ES-I3 (cell line): ENCODE data around the gene STAC2.
"Not testable (repeated sequence)": the region's sequence is repeated elsewhere in the genome, so short reads cannot be mapped to it uniquely, and the experiment has no call there.

Source experiments
- H3K36me3 ChIP-seq: 2 replicates; pipeline ENCODE4 v1.6.1; 2013; ENCODE audit warnings: mild to moderate bottlenecking, low read length, control low read depth, moderate library complexity; ENCODE audit not compliant: insufficient read depth
- H3K4me1 ChIP-seq: 2 replicates; pipeline ENCODE4 v1.6.1; 2013; ENCODE audit warnings: mild to moderate bottlenecking, control low read depth, low read length; ENCODE audit not compliant: insufficient read depth
- H3K9ac ChIP-seq: 2 replicates; pipeline ENCODE4 v1.6.1; 2013; ENCODE audit warnings: low read depth, mild to moderate bottlenecking, low read length, moderate library complexity
- H3K9me3 ChIP-seq: 2 replicates; pipeline ENCODE4 v1.6.1; 2013; ENCODE audit warnings: mild to moderate bottlenecking, low read length, moderate library complexity; ENCODE audit not compliant: control insufficient read depth, insufficient read depth

Gene STAC2

GRCh38 chr17:39174920-39175694, 50.6 kb downstream of the STAC2 start:
- no peaks in the 10 kb centered on the region for H3K9me3 ChIP-seq
- H3K4me1 ChIP-seq: peaks cover 20% of the 10 kb centered on the region
- H3K9ac ChIP-seq: peak overlapping the region; percentile 46; the same call in 1 of the 2 replicates
- no peaks in the 10 kb centered on the region for H3K36me3 ChIP-seq

- H3K9me3 ChIP-seq: no peaks in the 10 kb centered on the region
- peaks cover 20% of the 10 kb centered on the region for H3K4me1 ChIP-seq
- no peak overlapping the region for H3K9ac ChIP-seq
- H3K36me3 ChIP-seq: no peaks in the 10 kb centered on the region
Measured at GRCh38 chr17:39173526-39174274, 52.0 kb downstream of the STAC2 start.

GRCh38 chr17:39173080-39173479, 52.7 kb downstream of the STAC2 start:
- Histone ChIP-seq H3K9me3 (no peaks in the 10 kb centered on the region), H3K4me1 (peaks cover 20% of the 10 kb centered on the region), H3K36me3 (no peaks in the 10 kb centered on the region), H3K9ac (no peak overlapping the region)

- Histone ChIP-seq H3K4me1 (peaks cover 20% of the 10 kb centered on the region), H3K9ac (no peak overlapping the region), H3K36me3 (no peaks in the 10 kb centered on the region), H3K9me3 (no peaks in the 10 kb centered on the region)
Measured at GRCh38 chr17:39171933-39172332, 53.8 kb downstream of the STAC2 start.

- Histone ChIP-seq H3K4me1 (peaks cover 28% of the 10 kb centered on the region), H3K36me3 (no peaks in the 10 kb centered on the region), H3K9me3 (no peaks in the 10 kb centered on the region), H3K9ac (no peak overlapping the region)
Measured at GRCh38 chr17:39170558-39170957, 55.2 kb downstream of the STAC2 start.

- Histone ChIP-seq H3K9me3 (no peaks in the 10 kb centered on the region), H3K4me1 (peaks cover 28% of the 10 kb centered on the region), H3K36me3 (no peaks in the 10 kb centered on the region), H3K9ac (no peak overlapping the region)
Measured at GRCh38 chr17:39170109-39170508, 55.6 kb downstream of the STAC2 start.

GRCh38 chr17:39169518-39169917, 56.2 kb downstream of the STAC2 start:
- H3K4me1 ChIP-seq: peaks cover 25% of the 10 kb centered on the region
- no peaks in the 10 kb centered on the region for H3K36me3 ChIP-seq
- no peak overlapping the region for H3K9ac ChIP-seq
- H3K9me3 ChIP-seq: no peaks in the 10 kb centered on the region

GRCh38 chr17:39169101-39169500, 56.6 kb downstream of the STAC2 start:
- Histone ChIP-seq H3K4me1 (peaks cover 22% of the 10 kb centered on the region), H3K9ac (no peak overlapping the region), H3K36me3 (no peaks in the 10 kb centered on the region), H3K9me3 (no peaks in the 10 kb centered on the region)

GRCh38 chr17:39168503-39168902, 57.2 kb downstream of the STAC2 start:
- peaks cover 21% of the 10 kb centered on the region for H3K4me1 ChIP-seq
- not testable (repeated sequence) for H3K9me3 ChIP-seq, H3K9ac ChIP-seq, H3K36me3 ChIP-seq

GRCh38 chr17:39167476-39167875, 58.3 kb downstream of the STAC2 start:
- no peaks in the 10 kb centered on the region for H3K9me3 ChIP-seq
- no peak overlapping the region for H3K9ac ChIP-seq
- no peaks in the 10 kb centered on the region for H3K36me3 ChIP-seq
- H3K4me1 ChIP-seq: peaks cover 17% of the 10 kb centered on the region

- Histone ChIP-seq H3K9me3 (no peaks in the 10 kb centered on the region), H3K36me3 (no peaks in the 10 kb centered on the region), H3K9ac (no peak overlapping the region), H3K4me1 (peaks cover 10% of the 10 kb centered on the region; the same call in 1 of the 2 replicates)
Measured at GRCh38 chr17:39166437-39167335, 59.1 kb downstream of the STAC2 start.

GRCh38 chr17:39165841-39166349, 59.9 kb downstream of the STAC2 start, which contains the start of gene ARL5C:
TSS of gene ARL5C (minus strand) at chr17:39166161. CDS start at chr17:39165760, 401 bp downstream.
- no peaks in the 10 kb centered on the region for H3K9me3 ChIP-seq
- no peaks in the 10 kb centered on the region for H3K36me3 ChIP-seq
- H3K4me1 ChIP-seq: peaks cover 8% of the 10 kb centered on the region; the same call in 1 of the 2 replicates
- peak within 1 kb of the TSS; percentile 72; the same call in 1 of the 2 replicates for H3K9ac ChIP-seq

- Histone ChIP-seq H3K4me1 (peaks cover 8% of the 10 kb centered on the region; the same call in 1 of the 2 replicates), H3K9ac (peak overlapping the region; percentile 72; the same call in 1 of the 2 replicates), H3K36me3 (no peaks in the 10 kb centered on the region), H3K9me3 (no peaks in the 10 kb centered on the region)
Measured at GRCh38 chr17:39165178-39165840, 60.4 kb downstream of the STAC2 start.
